Activated CD4-positive, alpha-beta T cell treated with anti-CD3 and anti-CD28 coated beads, Interleukin-2, amount 10 ng/mL, durations not matched to agents 7 days and 5 days (primary cell): Measurements from ENCODE around the gene LAP3. TPM values are rescaled to one million over a fixed set of nuclear protein-coding genes. Genes with fewer than 3 reads are reported as not detected.

Experiments used
- CTCF ChIA-PET: fragments of 350-600 bp; sonication (Branson Sonifier 250); formaldehyde crosslinking; loops from one replicate; lab custom pipeline; 2021; ENCODE audit warnings: antibody characterized with exemption; lab: Charles Lee
- POLR2A ChIA-PET: fragments of 350-600 bp; sonication (Branson Sonifier 250); formaldehyde crosslinking; loops from one replicate; lab custom pipeline; 2021; ENCODE audit warnings: antibody characterized with exemption; lab: Charles Lee
- DNase-seq: peaks from one replicate; pipeline ENCODE4 v3.0.0-alpha.2; 2020
- H3K27ac Mint-ChIP-seq: one replicate; pipeline ENCODE4 v1.8.0; 2021; ENCODE audit warnings: mild to moderate bottlenecking, moderate library complexity, mixed read lengths
- H3K27me3 Mint-ChIP-seq: one replicate; pipeline ENCODE4 v1.8.0; 2021; ENCODE audit warnings: mixed read lengths
- H3K36me3 Mint-ChIP-seq: one replicate; pipeline ENCODE4 v1.8.0; 2021; ENCODE audit warnings: low read depth, mixed read lengths
- H3K4me1 Mint-ChIP-seq: one replicate; pipeline ENCODE4 v1.8.0; 2021; ENCODE audit warnings: mixed read lengths
- H3K4me3 Mint-ChIP-seq: one replicate; pipeline ENCODE4 v1.8.0; 2021; ENCODE audit warnings: mild to moderate bottlenecking, moderate library complexity, mixed read lengths
- H3K9me3 Mint-ChIP-seq: one replicate; pipeline ENCODE4 v1.8.0; 2021; ENCODE audit warnings: mixed read lengths
- total RNA-seq, 2 experiments: library from RNA; stranded (reverse); gene quantifications; one replicate each; pipeline ENCODE4 v1.2.3, GENCODE V29; 2021

LAP3 gene
- total RNA-seq, 2 experiments from 2014 or later: 142 to 149 TPM

DNA sequence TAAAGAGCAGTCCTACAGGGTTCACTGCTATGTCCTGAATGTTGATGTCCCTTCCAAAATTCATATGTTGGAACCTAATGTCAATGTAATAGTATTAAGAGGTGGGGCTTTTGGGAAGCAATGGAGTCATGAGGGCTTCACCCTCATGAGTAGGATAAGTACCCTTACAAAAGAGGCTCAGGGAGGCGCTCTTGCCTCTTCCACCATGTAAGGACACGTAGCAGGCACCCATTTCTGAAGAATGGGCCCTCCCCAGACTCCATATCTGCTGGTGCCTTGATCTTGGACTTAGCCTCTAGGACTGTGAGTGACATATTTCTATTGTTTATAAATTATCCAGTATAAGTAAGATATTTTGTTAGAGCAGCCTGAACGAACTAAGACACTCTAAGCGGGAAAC lies 53.2 kb downstream of the LAP3 start:
- H3K36me3 Mint-ChIP-seq: peaks cover 69% of the 10 kb centered on the region
- peaks cover 5% of the 10 kb centered on the region for H3K4me1 Mint-ChIP-seq
- H3K27me3 Mint-ChIP-seq: no peaks in the 10 kb centered on the region
- CTCF ChIA-PET: no interaction called here
- H3K4me3 Mint-ChIP-seq: no peak overlapping the region
- DNase-seq: no peak
- POLR2A ChIA-PET: no interaction called here
- no peak overlapping the region for H3K27ac Mint-ChIP-seq
- no peaks in the 10 kb centered on the region for H3K9me3 Mint-ChIP-seq

- ChIA-PET CTCF (no interaction called here), POLR2A (no interaction called here)
- no peaks in the 10 kb centered on the region for H3K27me3 Mint-ChIP-seq
- H3K36me3 Mint-ChIP-seq: peaks cover 40% of the 10 kb centered on the region
- DNase-seq: no peak
- no peaks in the 10 kb centered on the region for H3K9me3 Mint-ChIP-seq
- H3K4me3 Mint-ChIP-seq: no peak overlapping the region
- H3K27ac Mint-ChIP-seq: no peak overlapping the region
- H3K4me1 Mint-ChIP-seq: peaks cover 5% of the 10 kb centered on the region
Observed at GRCh38 chr4:17633600-17633999, 56.6 kb downstream of the LAP3 start.

- ChIA-PET POLR2A (no interaction called here), CTCF (interaction anchor here (1.2 to 1.9 kb wide), 2 partner anchors 21 to 88 kb away, joined by 3 to 8 read pairs; partner anchors contain the start of gene MED28)
- H3K36me3 Mint-ChIP-seq: peaks cover 30% of the 10 kb centered on the region
- H3K9me3 Mint-ChIP-seq: no peaks in the 10 kb centered on the region
- H3K27ac Mint-ChIP-seq: no peak overlapping the region
- H3K4me3 Mint-ChIP-seq: no peak overlapping the region
- no peak for DNase-seq
- peaks cover 4% of the 10 kb centered on the region for H3K4me1 Mint-ChIP-seq
- H3K27me3 Mint-ChIP-seq: no peaks in the 10 kb centered on the region
Observed at GRCh38 chr4:17635056-17635455, 58.1 kb downstream of the LAP3 start.

GRCh38 chr4:17636341-17636695 lies 59.3 kb downstream of the LAP3 start:
- peaks cover 2% of the 10 kb centered on the region for H3K4me1 Mint-ChIP-seq
- no peaks in the 10 kb centered on the region for H3K9me3 Mint-ChIP-seq
- no peaks in the 10 kb centered on the region for H3K27me3 Mint-ChIP-seq
- H3K36me3 Mint-ChIP-seq: peaks cover 22% of the 10 kb centered on the region
- ChIA-PET POLR2A (no interaction called here), CTCF (interaction anchor here (1.4 to 1.9 kb wide), 2 partner anchors 22 to 87 kb away, joined by 7 to 8 read pairs; partner anchors contain the start of gene MED28)
- H3K27ac Mint-ChIP-seq: no peak overlapping the region
- no peak for DNase-seq
- no peak overlapping the region for H3K4me3 Mint-ChIP-seq

- Mint-ChIP-seq H3K36me3 (peaks cover 19% of the 10 kb centered on the region), H3K27me3 (no peaks in the 10 kb centered on the region), H3K9me3 (no peaks in the 10 kb centered on the region), H3K27ac (no peak overlapping the region), H3K4me1 (peaks cover 2% of the 10 kb centered on the region), H3K4me3 (no peak overlapping the region)
- CTCF ChIA-PET: interaction anchor here (1.4 to 1.9 kb wide), 2 partner anchors 22 to 88 kb away, joined by 7 to 8 read pairs; partner anchors contain the start of gene MED28
- peak; percentile 78 for DNase-seq
- POLR2A ChIA-PET: no interaction called here
Observed at GRCh38 chr4:17636696-17637622, 60.0 kb downstream of the LAP3 start.

DNA sequence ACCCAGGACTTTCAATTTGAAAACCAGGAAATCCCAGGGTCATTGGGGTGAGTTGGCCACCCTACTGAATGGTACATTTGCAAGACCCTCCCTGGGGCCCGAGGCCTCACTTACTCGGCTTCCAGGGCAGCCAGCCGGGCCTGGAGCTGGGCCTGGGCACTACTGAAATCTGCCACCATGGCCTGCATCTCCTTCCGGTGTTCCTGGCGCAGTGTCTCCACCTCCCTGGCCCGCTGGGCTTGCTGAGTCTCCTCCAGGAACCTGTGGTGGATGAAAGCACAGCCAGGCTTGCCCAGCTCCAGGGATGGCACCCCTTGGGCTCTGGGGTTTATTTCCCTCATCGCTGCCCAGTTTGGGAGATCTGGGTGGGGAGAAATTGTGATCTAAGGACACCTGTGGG lies 62.1 kb downstream of the LAP3 start:
- Mint-ChIP-seq H3K36me3 (peaks cover 13% of the 10 kb centered on the region), H3K4me3 (no peak overlapping the region), H3K27ac (no peak overlapping the region), H3K4me1 (peaks cover 2% of the 10 kb centered on the region), H3K27me3 (no peaks in the 10 kb centered on the region), H3K9me3 (no peaks in the 10 kb centered on the region)
- ChIA-PET POLR2A (no interaction called here), CTCF (no interaction called here)
- no peak for DNase-seq

DNA sequence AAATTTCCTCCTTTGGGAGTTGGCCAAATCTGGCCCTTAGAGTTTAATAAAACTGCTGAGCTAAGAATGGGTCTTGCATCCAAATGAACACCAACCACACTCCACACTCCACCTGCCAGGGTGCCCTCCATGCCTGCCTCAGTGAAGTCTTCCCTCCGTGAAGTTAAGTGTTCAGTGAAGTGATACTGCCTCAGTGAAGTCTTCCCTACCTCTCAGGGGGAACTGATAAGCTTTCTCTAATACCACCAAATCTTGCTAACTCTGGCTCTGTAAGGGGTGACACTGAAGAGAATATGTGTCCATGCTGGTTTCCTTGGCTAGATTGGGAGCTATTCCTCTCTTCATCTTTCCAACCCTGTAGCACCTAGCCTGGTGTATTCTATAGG lies 65.4 kb downstream of the LAP3 start:
- Mint-ChIP-seq H3K4me1 (peaks cover 1% of the 10 kb centered on the region), H3K9me3 (peaks cover 5% of the 10 kb centered on the region), H3K27ac (no peak overlapping the region), H3K4me3 (no peak overlapping the region), H3K27me3 (no peaks in the 10 kb centered on the region), H3K36me3 (peaks cover 6% of the 10 kb centered on the region)
- POLR2A ChIA-PET: no interaction called here
- DNase-seq: no peak
- CTCF ChIA-PET: no interaction called here

DNA sequence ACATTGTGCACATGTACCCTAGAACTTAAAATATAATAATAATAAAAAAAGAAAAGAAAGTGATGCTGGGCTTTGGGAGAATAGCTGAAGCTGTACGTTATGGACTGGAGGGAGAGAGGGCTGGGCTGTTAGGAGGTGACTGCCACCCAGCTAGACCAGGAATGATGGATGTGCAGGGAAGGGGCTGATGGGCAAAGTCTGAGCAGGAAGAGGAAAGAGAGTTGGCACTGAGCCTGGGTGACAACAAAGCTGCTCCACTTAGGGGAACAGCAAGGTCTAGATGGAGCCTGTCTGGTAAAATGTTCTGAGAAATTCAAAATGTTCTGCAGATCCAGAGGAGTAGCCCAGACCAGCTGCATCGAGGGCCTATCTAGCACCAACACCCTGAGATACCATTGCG lies 69.7 kb downstream of the LAP3 start:
- no peak overlapping the region for H3K4me3 Mint-ChIP-seq
- peaks cover 6% of the 10 kb centered on the region for H3K4me1 Mint-ChIP-seq
- peaks cover 5% of the 10 kb centered on the region for H3K9me3 Mint-ChIP-seq
- POLR2A ChIA-PET: no interaction called here
- peaks cover 2% of the 10 kb centered on the region for H3K27me3 Mint-ChIP-seq
- DNase-seq: no peak
- CTCF ChIA-PET: no interaction called here
- peaks cover 3% of the 10 kb centered on the region for H3K36me3 Mint-ChIP-seq
- no peak overlapping the region for H3K27ac Mint-ChIP-seq

DNA sequence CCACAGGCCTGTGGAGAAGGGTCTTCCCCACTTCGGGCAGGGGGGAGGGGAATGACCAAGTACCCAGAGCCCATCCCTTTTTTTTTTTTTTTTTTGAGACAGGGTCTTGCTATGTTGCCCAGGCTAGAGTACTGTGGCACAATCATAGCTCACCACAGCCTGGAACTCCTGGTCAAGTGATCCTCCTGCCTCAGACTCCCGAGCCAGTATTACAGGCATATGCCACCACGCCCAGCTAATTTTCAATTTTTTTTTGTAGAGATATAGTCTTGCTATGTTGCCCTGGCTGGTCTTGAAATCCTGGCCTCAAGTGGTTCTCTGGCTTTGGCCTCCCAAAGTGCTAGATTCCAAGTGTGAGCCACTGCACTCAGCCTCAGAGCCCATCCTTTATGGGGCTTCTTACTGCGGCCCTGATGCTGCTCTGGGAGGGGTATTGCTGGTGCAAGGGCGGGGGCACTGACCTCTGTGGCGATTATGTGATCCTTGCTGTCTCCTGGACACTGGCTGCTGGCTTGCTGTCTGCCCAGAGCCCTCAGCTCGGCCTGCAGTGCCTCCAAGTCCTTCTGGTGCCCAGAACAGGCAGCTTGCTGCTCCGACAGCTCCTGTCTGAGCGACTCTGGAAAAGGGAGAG lies 70.3 kb downstream of the LAP3 start:
- peaks cover 2% of the 10 kb centered on the region for H3K27me3 Mint-ChIP-seq
- H3K4me1 Mint-ChIP-seq: peaks cover 8% of the 10 kb centered on the region
- peaks cover 3% of the 10 kb centered on the region for H3K36me3 Mint-ChIP-seq
- ChIA-PET POLR2A (no interaction called here), CTCF (interaction anchor here (0.7 kb wide), 1 partner anchor 1069 kb away, joined by 4 read pairs; no protein-coding TSS in a partner anchor)
- no peak overlapping the region for H3K4me3 Mint-ChIP-seq
- no peak overlapping the region for H3K27ac Mint-ChIP-seq
- DNase-seq: no peak
- H3K9me3 Mint-ChIP-seq: peaks cover 5% of the 10 kb centered on the region

- no peak for DNase-seq
- ChIA-PET CTCF (interaction anchor here (0.7 kb wide), 1 partner anchor 1069 kb away, joined by 4 read pairs; no protein-coding TSS in a partner anchor), POLR2A (no interaction called here)
- H3K36me3 Mint-ChIP-seq: no peaks in the 10 kb centered on the region
- H3K27me3 Mint-ChIP-seq: peaks cover 2% of the 10 kb centered on the region
- peaks cover 8% of the 10 kb centered on the region for H3K4me1 Mint-ChIP-seq
- no peak overlapping the region for H3K4me3 Mint-ChIP-seq
- peaks cover 5% of the 10 kb centered on the region for H3K9me3 Mint-ChIP-seq
- no peak overlapping the region for H3K27ac Mint-ChIP-seq
Observed at GRCh38 chr4:17647927-17648326, 70.9 kb downstream of the LAP3 start.

DNA sequence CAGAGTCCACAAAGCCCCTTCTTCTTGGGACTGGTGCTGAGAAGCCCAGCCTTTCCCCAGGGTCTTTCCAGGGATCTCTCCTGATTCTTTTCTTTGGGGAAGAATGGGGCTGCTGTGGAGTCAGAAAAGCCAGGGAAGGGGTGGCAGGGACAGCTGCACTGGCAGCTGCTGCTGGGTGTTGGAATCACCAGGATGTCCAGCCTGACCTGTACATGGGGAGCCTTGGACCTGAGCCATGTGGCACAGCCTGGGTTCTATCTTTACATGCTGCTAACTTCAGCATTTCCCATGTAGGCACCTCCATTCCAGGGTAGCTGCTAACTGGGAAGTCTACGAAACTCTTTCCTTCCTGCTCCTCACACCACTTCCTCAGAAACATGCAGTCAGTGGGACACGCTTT lies 73.4 kb downstream of the LAP3 start:
- ChIA-PET CTCF (no interaction called here), POLR2A (no interaction called here)
- peaks cover 8% of the 10 kb centered on the region for H3K4me1 Mint-ChIP-seq
- DNase-seq: no peak
- no peak overlapping the region for H3K4me3 Mint-ChIP-seq
- H3K36me3 Mint-ChIP-seq: no peaks in the 10 kb centered on the region
- peaks cover 2% of the 10 kb centered on the region for H3K27me3 Mint-ChIP-seq
- H3K27ac Mint-ChIP-seq: no peak overlapping the region
- peaks cover 2% of the 10 kb centered on the region for H3K9me3 Mint-ChIP-seq

- peaks cover 8% of the 10 kb centered on the region for H3K4me1 Mint-ChIP-seq
- H3K4me3 Mint-ChIP-seq: no peak overlapping the region
- H3K9me3 Mint-ChIP-seq: no peaks in the 10 kb centered on the region
- H3K27ac Mint-ChIP-seq: no peak overlapping the region
- CTCF ChIA-PET: no interaction called here
- no peaks in the 10 kb centered on the region for H3K36me3 Mint-ChIP-seq
- POLR2A ChIA-PET: no interaction called here
- peaks cover 2% of the 10 kb centered on the region for H3K27me3 Mint-ChIP-seq
- DNase-seq: no peak
Observed at GRCh38 chr4:17654701-17655100, 77.7 kb downstream of the LAP3 start.

DNA sequence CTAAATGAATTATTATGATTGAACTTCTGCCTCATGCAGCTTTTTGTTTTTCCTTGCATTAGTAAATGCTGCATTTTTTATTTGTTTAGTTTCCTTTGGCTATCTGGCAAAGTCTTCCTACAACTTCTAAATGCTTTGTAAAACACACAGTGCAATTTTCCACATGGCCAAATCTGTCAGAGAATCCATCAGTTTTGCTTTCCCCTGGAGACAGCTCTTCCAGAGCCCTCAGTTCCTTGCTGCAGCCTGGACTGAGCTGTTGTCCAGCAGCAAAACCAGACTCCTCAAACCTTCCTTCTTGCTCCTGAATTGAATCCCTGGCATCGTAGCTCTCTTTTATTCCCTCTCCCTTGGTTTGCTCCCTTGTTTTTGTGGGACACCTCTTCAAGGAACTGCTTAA lies 80.1 kb downstream of the LAP3 start:
- Mint-ChIP-seq H3K4me3 (no peak overlapping the region), H3K27me3 (no peaks in the 10 kb centered on the region), H3K27ac (no peak overlapping the region), H3K4me1 (no peaks in the 10 kb centered on the region), H3K9me3 (no peaks in the 10 kb centered on the region), H3K36me3 (no peaks in the 10 kb centered on the region)
- ChIA-PET CTCF (interaction anchor here (0.7 kb wide), 1 partner anchor 83 kb away, joined by 3 read pairs; no protein-coding TSS in a partner anchor), POLR2A (no interaction called here)
- DNase-seq: no peak
